Measurements from ENCODE around the gene FCF1.
"Not testable (repeated sequence)": the region's sequence is repeated elsewhere in the genome, so short reads cannot be mapped to it uniquely, and the experiment has no call there.

The FCF1 gene

GRCh38 chr14:74720526-74720925, 7.6 kb downstream of the FCF1 start:
- Mint-ChIP-seq H3K9me3 (no peaks in the 10 kb centered on the region), H3K4me3 (no peak overlapping the region), H3K27me3 (no peaks in the 10 kb centered on the region), H3K27ac (no peak overlapping the region), H3K4me1 (ENCODE audit: low read depth) (peaks cover 6% of the 10 kb centered on the region), H3K36me3 (ENCODE audit: low read depth) (peaks cover 75% of the 10 kb centered on the region)
- no peak for DNase-seq

GRCh38 chr14:74723134-74723533, 10.2 kb downstream of the FCF1 start:
- Mint-ChIP-seq H3K9me3 (no peaks in the 10 kb centered on the region), H3K27ac (no peak overlapping the region), H3K4me3 (no peak overlapping the region), H3K27me3 (no peaks in the 10 kb centered on the region), H3K36me3 (ENCODE audit: low read depth) (peaks cover 68% of the 10 kb centered on the region), H3K4me1 (ENCODE audit: low read depth) (no peaks in the 10 kb centered on the region)
- DNase-seq = no peak

GRCh38 chr14:74732387-74732786, 19.4 kb downstream of the FCF1 start:
- no peak for DNase-seq
- Mint-ChIP-seq H3K27me3 (no peaks in the 10 kb centered on the region), H3K9me3 (no peaks in the 10 kb centered on the region), H3K27ac (no peak overlapping the region), H3K4me3 (no peak overlapping the region), H3K36me3 (ENCODE audit: low read depth) (peaks cover 81% of the 10 kb centered on the region), H3K4me1 (ENCODE audit: low read depth) (no peaks in the 10 kb centered on the region)

- H3K27ac Mint-ChIP-seq = no peak overlapping the region
- no peaks in the 10 kb centered on the region for H3K27me3 Mint-ChIP-seq
- no peak overlapping the region for H3K4me3 Mint-ChIP-seq
- no peaks in the 10 kb centered on the region for H3K9me3 Mint-ChIP-seq
- H3K4me1 Mint-ChIP-seq (ENCODE audit: low read depth) = no peaks in the 10 kb centered on the region
- H3K36me3 Mint-ChIP-seq (ENCODE audit: low read depth) = peaks cover 84% of the 10 kb centered on the region
- DNase-seq = no peak
Observed at GRCh38 chr14:74733221-74733620, 20.3 kb downstream of the FCF1 start.

- Mint-ChIP-seq H3K9me3 (no peaks in the 10 kb centered on the region), H3K27me3 (no peaks in the 10 kb centered on the region), H3K4me3 (no peak overlapping the region), H3K4me1 (ENCODE audit: low read depth) (no peaks in the 10 kb centered on the region), H3K27ac (no peak overlapping the region), H3K36me3 (ENCODE audit: low read depth) (peaks cover 87% of the 10 kb centered on the region)
- DNase-seq = no peak
Observed at GRCh38 chr14:74735125-74735524, 22.2 kb downstream of the FCF1 start.

GRCh38 chr14:74737753-74738325, 24.9 kb downstream of the FCF1 start:
- Mint-ChIP-seq H3K9me3 (no peaks in the 10 kb centered on the region), H3K4me1 (ENCODE audit: low read depth) (no peaks in the 10 kb centered on the region), H3K36me3 (ENCODE audit: low read depth) (peaks cover 68% of the 10 kb centered on the region), H3K27ac (no peak overlapping the region), H3K4me3 (no peak overlapping the region), H3K27me3 (no peaks in the 10 kb centered on the region)
- no peak for DNase-seq

- Mint-ChIP-seq H3K36me3 (ENCODE audit: low read depth) (peaks cover 51% of the 10 kb centered on the region), H3K27me3 (no peaks in the 10 kb centered on the region), H3K4me3 (no peak overlapping the region), H3K9me3 (no peaks in the 10 kb centered on the region), H3K27ac (no peak overlapping the region), H3K4me1 (ENCODE audit: low read depth) (no peaks in the 10 kb centered on the region)
- no peak for DNase-seq
Observed at GRCh38 chr14:74739293-74740030, 26.5 kb downstream of the FCF1 start.

GRCh38 chr14:74747237-74747636, 34.3 kb downstream of the FCF1 start:
- Mint-ChIP-seq H3K9me3 (peaks cover 2% of the 10 kb centered on the region), H3K4me3 (no peak overlapping the region)

GRCh38 chr14:74754157-74754556, 41.2 kb downstream of the FCF1 start:
- H3K27me3 Mint-ChIP-seq = no peaks in the 10 kb centered on the region
- no peak overlapping the region for H3K27ac Mint-ChIP-seq
- H3K36me3 Mint-ChIP-seq (ENCODE audit: low read depth) = no peaks in the 10 kb centered on the region
- H3K4me3 Mint-ChIP-seq = no peak overlapping the region
- H3K9me3 Mint-ChIP-seq = peaks cover 5% of the 10 kb centered on the region
- DNase-seq = no peak
- no peaks in the 10 kb centered on the region for H3K4me1 Mint-ChIP-seq (ENCODE audit: low read depth)

More at GRCh38 chr14:74747237-74747636, 34.3 kb downstream of the FCF1 start:
- H3K27ac Mint-ChIP-seq = no peak overlapping the region
- H3K27me3 Mint-ChIP-seq = no peaks in the 10 kb centered on the region
- no peaks in the 10 kb centered on the region for H3K36me3 Mint-ChIP-seq (ENCODE audit: low read depth)
- no peak for DNase-seq
- no peaks in the 10 kb centered on the region for H3K4me1 Mint-ChIP-seq (ENCODE audit: low read depth)

GRCh38 chr14:74754899-74755298, 42.0 kb downstream of the FCF1 start:
- Mint-ChIP-seq H3K36me3 (ENCODE audit: low read depth) (no peaks in the 10 kb centered on the region), H3K27me3 (no peaks in the 10 kb centered on the region), H3K4me3 (no peak overlapping the region), H3K9me3 (peaks cover 5% of the 10 kb centered on the region), H3K27ac (no peak overlapping the region), H3K4me1 (ENCODE audit: low read depth) (no peaks in the 10 kb centered on the region)
- DNase-seq = no peak

- H3K27me3 Mint-ChIP-seq = no peaks in the 10 kb centered on the region
- peaks cover 5% of the 10 kb centered on the region for H3K9me3 Mint-ChIP-seq
- no peak overlapping the region for H3K27ac Mint-ChIP-seq
- H3K4me3 Mint-ChIP-seq = no peak overlapping the region
- no peaks in the 10 kb centered on the region for H3K36me3 Mint-ChIP-seq (ENCODE audit: low read depth)
- DNase-seq = no peak
- H3K4me1 Mint-ChIP-seq (ENCODE audit: low read depth) = peaks cover under 1% of the 10 kb centered on the region
Observed at GRCh38 chr14:74756326-74756725, 43.4 kb downstream of the FCF1 start.

GRCh38 chr14:74758505-74758904, 45.6 kb downstream of the FCF1 start:
- DNase-seq; H3K27ac Mint-ChIP-seq; H3K36me3 Mint-ChIP-seq (ENCODE audit: low read depth); H3K9me3 Mint-ChIP-seq; H3K27me3 Mint-ChIP-seq; H3K4me3 Mint-ChIP-seq: not testable (repeated sequence)
- H3K4me1 Mint-ChIP-seq (ENCODE audit: low read depth) = peaks cover 12% of the 10 kb centered on the region

- Mint-ChIP-seq H3K4me1 (ENCODE audit: low read depth) (peaks cover 49% of the 10 kb centered on the region), H3K36me3 (ENCODE audit: low read depth) (peaks cover 42% of the 10 kb centered on the region), H3K4me3 (peak within 1 kb of the TSS; percentile 97), H3K9me3 (no peaks in the 10 kb centered on the region), H3K27ac (peak within 1 kb of the TSS; percentile 93), H3K27me3 (no peaks in the 10 kb centered on the region)
- peak; percentile 93 for DNase-seq
Observed at GRCh38 chr14:74762917-74763802, 50.2 kb downstream of the FCF1 start, which contains the start of gene YLPM1. YLPM1 (plus strand) TSS chr14:74763316; CDS start chr14:74763490, 174 bp downstream.

- no peaks in the 10 kb centered on the region for H3K27me3 Mint-ChIP-seq
- DNase-seq = peak; percentile 39
- peaks cover 48% of the 10 kb centered on the region for H3K36me3 Mint-ChIP-seq (ENCODE audit: low read depth)
- H3K4me1 Mint-ChIP-seq (ENCODE audit: low read depth) = peaks cover 55% of the 10 kb centered on the region
- peak overlapping the region; percentile 93 for H3K27ac Mint-ChIP-seq
- no peaks in the 10 kb centered on the region for H3K9me3 Mint-ChIP-seq
- H3K4me3 Mint-ChIP-seq = peak overlapping the region; percentile 97
Observed at GRCh38 chr14:74763803-74764531, 51.0 kb downstream of the FCF1 start.

Measured in activated T-cell treated with anti-CD3 and anti-CD28 coated beads, Interleukin-2, amount 50 U/mL, for 24 hours (primary cell).